GM18519 (cell line): ENCODE measurements around the gene DUOX1.
"Not testable (repeated sequence)": the region's sequence is repeated elsewhere in the genome, so short reads cannot be mapped to it uniquely, and the experiment has no call there.

Experiments used
- ATAC-seq: cut with Tn5 transposase; IDR thresholded peaks from one replicate; pipeline ENCODE4 v1.9.1; 2021; ENCODE audit warnings: mild to moderate bottlenecking, moderate library complexity; ENCODE audit not compliant: unreplicated experiment, low FRiP score

DUOX1 gene

DNA sequence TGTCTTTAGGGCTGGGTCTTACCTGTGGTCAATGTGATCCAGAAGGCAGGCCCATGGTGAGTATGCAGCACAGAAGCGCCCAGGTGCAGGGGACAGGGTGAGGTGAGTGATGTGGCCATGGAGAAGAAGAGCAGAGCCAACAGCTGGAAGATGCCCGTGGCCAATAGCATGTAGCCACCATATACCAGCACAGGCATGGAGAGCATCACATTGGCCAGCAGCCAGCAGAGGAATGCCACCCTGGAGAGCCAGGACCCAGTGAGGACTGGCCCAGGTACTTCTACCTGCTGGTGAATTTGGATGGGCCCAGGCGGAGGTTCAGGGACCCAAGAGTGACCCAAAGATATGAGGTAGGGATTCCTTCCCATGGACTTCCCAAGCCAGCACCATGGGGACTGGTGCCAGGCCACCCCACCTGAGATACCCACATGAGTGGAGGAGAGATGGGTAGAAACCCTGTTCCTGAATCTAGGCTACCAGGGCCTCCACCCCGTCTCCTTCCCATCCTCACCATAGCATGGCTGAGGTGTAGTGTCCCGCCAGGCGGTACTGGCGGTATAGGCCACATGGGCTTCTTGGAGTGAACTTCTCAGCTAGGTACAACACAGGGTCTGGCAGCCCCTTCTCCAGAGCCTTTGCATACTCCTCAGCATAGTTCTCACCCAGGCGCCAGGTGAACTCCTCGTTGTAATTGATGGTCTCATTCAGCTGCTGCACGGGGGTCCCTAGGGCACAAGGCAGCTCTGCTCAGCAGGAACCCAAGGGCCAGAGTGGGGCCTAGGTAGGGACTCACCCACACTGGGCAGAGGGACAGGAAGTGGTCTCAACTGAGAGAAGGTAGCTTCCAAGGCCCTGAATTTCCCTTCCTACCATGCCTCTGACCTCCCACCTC is 9.5 kb upstream of the DUOX1 start:
- ATAC-seq: no peak

DNA sequence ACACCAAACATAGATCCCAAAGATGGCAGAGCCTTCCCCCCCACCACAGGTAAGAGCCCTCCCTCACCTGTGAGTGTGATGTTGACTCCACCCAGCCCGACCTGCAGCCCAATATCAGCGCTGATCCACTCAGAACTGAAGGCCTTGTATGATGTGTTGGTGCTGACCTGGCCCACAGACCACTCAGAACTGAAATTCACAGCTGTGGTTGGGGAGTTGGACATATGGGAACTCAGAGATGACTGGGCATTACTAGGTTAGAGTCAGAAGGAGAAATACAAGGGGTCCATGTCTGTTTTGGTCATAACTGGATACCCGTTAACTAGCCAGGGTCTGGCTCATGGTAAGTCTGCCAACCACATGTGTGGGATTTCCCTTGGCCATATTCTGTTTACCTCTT is 8.8 kb upstream of the DUOX1 start:
- no peak for ATAC-seq

DNA sequence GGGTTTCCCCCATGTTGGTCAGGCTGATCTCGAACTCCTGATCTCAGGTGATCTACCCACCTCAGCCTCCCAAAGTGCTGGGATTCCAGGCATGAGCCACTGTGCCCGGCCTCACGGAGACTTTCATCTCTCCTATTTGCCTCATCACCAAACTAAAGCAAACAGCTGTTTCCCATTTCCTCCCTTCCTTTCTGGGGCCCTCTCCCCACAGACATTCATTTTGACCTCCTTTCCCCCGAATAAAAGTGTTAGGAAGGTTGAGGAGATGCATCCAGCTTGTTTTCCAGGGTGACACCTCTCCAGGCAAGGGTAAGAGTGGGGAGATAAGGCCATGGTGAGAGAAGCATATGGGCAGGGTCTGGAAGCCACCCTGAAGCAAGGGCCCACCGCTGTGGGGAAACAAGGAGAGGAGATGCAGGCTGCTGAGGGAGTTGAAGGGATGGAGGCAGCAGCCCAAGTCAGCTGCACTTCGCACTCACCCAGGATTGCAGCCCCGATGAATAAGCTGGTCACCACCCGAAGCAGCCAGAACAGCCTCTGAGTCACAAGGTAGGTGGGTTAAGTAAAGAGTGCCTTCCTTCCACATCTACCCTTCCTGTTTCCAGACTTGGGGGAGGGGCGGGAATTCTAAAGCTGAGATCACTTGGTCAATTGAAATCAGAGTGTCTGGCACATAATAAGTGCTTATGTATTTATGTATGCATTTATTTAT is 7.9 kb upstream of the DUOX1 start:
- ATAC-seq: no peak

DNA sequence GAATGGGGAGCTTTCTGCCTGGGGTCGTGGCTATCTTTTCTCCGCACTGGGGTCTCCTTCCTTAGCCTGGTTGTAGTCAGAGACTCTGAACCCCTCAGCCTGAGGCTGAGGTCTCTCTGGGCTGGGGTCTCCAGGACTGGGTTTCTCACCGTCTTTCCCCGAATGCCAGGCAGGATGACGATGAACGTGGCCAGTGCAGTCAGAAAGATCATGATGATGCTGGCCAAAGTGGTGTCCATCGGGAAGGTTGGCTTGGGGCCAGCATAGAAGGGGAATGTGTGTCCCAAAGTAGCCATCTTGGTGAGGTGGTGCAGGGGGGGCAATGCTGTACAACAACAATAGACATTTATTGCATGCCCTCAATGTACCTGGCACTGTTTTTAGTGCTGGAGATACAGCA is 7.1 kb upstream of the DUOX1 start:
- ATAC-seq: no peak

DNA sequence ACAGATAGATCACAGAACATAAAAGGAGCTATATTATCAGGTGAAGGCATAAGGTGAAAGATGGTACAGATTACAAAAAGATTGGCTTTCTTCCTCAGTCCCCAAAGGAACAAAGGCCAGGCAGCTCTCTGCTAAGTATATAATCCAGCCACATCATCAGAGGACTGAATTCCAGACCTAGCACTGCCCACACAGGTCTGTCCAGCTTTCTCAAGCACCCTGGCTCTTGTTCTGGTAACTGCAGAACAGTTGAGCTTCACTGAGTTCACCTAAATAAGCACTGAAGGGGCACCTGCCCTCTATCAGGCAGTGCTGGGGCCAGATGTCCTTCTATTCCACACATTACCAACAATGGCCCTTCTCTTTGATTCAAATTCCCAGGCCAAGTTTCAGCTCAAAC is 6.4 kb upstream of the DUOX1 start:
- ATAC-seq: no peak

DNA sequence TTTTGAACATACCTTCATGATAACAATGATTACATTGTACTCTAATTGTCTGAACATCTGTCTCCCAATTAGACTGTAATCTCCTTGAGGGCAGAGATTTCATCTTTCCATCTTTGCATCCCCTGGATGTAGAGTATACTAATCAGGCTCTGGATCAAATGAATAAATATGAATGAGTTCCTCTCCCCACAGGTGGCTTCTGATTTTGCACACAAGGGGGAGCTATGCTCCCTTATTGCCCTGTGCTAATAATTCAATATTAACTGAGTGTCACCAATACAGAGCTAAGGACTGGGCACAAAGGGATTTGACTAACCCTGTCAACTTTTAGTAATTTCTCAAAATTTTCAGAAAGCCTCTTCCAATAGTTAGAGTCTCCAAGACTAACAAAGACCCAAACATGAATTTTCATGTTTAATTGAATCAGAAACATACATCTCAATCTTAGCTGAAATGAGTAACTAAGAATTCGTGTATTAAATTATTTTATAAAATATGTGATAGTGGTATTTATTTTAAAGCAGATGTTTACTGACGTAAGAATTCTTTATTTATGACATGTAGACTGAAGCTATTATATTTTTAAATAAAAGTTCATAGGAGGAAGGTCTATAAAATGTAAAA is 3.1 kb upstream of the DUOX1 start:
- ATAC-seq: no peak

DNA sequence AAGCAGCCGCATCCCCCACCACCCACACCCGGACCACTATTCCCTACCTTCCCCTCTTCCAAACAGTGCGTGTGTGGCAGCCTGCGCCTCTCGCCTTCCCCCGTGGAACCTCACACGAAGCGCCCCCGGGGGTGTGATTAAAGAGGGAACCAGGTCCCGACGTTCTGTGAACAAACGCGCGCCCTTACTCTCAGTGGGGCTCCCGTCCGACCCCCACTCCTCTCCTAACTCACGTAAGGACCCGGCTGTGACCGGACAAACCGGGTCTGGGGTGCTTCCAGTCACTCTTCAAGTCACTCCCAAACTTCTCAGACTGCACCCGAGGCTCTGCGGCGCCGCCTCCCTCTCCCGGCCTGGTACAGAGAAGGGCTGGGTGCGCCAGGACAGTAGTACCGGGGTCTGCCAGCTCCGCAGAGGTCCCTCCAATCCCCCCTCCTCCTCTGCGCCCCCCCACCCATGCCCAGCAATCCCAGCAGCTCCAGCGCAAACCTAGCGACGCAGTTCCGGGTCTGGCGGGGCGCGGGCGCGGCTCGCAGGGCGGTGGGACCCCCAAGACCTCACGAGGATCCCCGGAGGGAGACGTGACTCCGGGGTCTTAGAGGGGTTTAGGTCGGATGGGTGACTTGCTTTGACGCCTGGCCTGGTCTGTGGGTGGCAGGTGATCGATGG is 689 bp upstream of the DUOX1 start:
- ATAC-seq: no peak

DNA sequence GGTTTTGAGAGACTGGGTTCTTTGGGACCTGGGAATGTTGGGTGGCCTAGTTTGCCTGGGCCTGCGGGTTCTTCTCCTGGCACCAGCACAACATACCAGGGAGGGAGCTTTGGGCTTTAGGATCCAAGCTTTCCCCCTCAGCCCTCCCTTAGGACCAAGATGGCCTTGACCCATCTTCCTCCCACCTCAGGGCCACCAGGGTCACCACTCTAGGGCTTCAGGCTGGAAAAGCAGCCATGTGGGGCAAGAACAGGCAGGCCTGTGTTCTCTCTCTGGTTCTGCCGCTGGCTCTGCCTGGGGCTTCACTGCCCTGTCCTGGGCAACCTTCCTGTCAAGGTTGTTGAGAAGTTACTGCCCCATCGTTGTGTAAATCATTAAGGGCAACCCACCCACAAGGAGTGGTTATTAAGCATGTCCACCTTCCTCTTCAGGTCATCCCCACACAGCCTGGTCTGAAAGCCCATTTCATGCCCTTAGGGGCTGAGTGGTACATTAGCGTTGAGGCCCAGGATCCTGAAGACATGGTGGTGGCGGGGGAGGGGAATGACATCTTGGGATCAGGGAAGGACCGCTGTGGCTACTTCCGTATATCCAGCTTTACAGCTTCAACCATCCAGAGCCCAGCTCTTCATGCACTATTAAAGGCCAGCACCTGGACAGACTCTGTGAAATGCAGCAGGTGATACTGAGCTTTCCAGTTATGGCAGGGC is 652 bp downstream of the DUOX1 start:
- no peak for ATAC-seq

DNA sequence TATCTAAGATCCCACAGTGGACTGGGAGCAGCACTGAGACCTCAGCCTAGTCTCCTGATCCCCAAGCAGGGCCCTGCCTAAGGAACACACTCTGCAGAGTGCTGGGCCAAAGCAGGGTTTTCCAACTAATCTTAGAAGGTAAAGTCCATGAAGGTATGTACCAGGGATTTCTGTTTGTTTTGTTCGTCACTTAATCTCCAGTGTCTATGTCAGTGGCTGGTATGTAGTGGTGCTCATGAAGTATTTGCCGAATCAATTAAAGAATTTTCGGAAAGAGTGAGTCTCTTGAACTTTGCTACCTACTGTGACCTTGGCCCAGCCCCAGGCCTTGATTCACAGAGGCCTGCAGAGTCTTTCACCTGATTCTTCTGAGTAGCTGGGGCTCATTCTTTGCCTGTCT is 1.7 kb downstream of the DUOX1 start:
- ATAC-seq: no peak

DNA sequence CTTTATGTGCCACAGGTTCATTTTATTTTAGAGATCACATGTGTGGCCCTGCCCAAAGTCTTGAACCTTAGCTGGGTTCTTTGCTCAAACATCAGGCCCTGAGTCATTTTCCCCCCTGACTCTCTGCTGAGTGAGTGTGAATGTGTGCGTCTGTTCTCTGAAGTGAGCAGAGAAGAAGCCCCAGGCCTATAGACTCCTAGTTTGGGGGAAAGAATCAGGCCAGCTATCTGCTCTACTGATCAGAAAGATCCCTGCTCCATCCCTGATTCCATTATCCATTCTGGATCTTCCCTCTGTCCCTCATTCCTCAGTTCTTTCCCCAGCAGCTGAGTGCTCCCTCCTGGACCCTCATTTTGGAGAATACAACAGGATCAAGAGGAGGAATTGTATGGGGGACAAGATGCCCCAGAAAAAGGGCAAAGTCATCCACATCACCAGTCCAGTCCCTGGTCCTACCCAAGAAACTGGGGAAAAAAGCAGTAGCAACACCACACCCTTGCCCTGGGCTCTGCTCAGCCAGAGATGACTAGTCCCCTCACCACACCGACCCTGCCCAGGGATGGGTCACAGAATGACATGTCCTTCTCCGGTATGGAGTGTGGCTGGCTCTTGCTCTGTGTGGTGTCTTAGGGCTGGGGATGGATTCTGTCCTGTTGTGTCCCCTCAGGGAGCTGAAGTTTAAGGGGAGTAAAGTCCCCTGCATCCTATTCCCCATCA is 3.2 kb downstream of the DUOX1 start:
- ATAC-seq: no peak

DNA sequence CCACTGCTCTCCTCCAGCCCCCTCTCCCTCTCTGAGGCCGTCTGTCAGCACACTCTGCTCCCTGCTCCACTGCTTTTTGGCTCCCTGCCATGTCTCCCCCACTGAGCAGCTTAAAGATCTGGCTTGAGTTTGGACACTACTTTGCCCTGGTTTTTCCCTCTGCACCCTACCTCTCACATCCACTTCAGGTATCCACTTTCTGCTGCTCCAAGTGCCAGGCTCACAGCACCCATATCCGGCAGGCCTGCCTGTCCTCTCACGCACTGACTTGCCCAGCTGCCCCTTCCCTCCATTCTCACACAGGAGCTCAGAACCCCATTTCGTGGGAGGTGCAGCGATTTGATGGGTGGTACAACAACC is 3.7 kb downstream of the DUOX1 start:
- no peak for ATAC-seq

DNA sequence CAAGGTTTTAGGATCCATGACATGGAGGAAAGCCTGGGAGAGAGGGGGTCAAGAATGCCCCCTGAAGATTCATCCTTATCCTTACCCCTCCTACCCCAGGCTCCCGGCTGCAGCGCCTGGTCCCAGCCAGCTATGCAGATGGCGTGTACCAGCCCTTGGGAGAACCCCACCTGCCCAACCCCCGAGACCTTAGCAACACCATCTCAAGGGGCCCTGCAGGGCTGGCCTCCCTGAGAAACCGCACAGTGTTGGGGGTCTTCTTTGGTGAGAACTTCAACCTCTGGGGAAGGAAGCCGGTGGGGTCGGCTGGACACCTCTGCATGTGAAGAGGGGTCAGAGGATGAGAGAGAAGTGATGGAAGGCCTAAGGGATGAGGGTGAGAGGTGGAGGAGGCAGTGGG is 4.3 kb downstream of the DUOX1 start:
- ATAC-seq: no peak

DNA sequence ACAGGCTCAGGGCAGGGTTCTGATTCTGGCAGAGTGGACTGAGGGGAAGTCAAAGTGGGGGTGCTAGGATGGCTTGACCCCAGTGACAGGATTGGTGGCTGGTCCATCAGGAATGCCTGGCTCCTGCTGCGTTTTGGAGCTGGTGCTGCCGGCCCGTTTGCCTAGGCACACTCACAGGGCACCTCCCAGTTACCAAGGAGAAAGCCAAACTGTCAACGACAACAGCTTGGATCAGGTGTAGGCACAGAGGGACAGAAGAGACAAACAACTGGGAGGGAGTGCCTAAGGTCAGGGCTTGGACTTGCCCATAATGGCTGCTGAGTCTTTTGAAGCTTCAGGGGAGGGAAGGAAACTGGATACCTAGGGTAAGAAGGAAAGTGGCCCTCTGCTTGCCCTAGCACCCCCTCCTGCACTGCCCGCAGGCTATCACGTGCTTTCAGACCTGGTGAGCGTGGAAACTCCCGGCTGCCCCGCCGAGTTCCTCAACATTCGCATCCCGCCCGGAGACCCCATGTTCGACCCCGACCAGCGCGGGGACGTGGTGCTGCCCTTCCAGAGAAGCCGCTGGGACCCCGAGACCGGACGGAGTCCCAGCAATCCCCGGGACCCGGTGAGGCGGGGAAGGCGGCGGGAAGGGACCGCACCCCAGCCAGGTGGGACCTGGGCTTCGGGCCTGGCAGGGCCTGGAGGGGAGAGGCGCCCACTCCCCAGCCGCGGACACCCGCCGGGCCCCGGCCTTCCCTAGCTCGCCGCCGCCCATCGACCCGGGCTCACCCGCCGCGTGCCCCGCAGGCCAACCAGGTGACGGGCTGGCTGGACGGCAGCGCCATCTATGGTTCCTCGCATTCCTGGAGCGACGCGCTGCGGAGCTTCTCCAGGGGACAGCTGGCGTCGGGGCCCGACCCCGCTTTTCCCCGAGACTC is 5.1 kb downstream of the DUOX1 start:
- no peak for ATAC-seq

DNA sequence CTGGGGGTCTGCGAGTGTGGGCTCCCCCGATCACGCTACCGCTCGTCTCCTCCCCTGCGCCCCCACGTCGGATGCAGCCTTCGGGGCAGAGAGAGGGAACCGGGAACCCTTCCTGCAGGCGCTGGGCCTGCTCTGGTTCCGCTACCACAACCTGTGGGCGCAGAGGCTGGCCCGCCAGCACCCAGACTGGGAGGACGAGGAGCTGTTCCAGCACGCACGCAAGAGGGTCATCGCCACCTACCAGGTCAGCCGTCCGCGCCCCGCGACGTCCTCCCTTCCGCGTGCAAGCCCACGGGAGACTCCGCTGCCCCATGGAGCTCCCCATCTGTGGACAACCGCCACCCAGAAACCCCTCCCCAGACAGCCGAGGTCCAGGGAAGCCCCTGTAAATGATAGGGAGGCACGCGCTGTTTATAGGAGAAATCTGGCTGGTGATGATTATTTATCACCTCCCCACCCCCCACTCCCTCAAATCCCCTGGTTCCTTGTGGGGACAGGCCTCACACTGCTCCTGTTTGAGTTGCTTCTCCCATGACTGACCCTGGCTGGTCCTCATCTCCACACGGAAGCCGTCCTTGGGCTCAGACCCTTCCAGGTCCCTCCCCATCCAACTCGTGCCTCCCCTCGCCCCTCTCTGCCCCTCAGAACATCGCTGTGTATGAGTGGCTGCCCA is 6.0 kb downstream of the DUOX1 start:
- ATAC-seq: not testable (repeated sequence)

DNA sequence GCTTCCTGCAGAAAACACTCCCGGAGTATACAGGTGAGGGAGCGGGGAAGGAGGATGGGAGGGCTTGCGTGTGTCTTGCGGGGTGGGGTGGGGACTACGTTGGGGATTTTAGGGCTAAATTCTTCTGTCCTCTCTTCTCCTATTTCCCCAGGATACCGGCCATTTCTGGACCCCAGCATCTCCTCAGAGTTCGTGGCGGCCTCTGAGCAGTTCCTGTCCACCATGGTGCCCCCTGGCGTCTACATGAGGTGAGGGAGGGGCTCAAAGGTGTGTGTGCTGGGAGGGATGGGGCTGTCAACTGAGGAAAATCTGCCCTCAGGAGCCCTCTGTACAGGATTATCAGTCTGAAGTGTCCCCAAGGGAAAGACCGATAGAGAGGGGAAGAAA is 6.6 kb downstream of the DUOX1 start:
- ATAC-seq: no peak

DNA sequence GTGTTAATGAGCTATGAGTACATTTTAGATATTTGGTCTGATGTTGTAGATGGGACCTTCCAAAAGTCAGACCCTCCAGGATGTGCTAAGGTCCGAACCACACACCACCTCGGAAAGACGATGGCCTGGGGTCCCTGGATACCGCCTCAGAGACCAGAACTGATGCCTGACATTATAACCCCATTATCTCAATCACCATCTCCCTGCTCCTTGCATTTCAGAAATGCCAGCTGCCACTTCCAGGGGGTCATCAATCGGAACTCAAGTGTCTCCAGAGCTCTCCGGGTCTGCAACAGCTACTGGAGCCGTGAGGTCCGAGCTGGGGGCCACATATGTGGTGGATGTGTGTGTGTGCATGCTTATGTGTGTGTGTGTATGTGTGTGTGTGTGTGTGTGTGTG is 7.9 kb downstream of the DUOX1 start:
- no peak for ATAC-seq

DNA sequence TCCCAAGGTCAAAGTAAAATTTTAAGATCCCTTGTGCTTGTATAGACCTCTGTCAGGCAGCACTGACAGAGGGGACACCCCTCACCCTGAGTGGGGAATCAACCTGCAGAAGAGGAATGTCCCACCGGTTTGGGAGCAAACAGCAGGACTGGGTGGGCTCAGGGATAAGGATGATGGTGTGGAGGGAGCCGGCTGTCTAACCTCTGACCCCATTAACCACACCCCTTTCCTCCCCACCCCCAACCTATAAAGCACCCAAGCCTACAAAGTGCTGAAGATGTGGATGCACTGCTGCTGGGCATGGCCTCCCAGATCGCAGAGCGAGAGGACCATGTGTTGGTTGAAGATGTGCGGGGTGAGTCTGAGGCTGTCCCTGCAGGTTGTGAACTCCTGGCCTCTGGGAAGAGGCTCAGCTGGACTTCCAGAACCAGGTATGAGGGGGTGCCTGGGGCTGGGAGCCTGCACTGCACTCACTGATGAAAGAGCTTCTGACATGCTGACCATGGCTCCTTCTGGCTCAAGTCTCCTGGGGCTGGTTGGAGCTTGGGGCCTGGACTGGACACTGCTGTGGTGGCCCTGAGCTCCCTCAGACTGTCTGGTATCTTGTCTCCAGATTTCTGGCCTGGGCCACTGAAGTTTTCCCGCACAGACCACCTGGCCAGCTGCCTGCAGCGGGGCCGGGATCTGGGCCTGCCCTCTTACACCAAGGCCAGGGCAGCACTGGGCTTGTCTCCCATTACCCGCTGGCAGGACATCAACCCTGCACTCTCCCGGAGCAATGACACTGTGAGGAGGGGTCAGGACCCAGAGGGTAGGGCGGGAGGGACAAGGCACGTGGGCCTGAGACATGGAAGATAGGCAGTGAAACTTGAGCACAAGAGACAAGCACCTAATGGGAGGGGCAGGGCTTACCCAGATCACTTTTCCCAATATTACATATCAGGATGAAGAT is 9.3 kb downstream of the DUOX1 start:
- ATAC-seq: no peak
